Cardiac septum (tissue), 1 donor: ENCODE measurements around the gene FUOM. TPM values are rescaled to one million over a fixed set of nuclear protein-coding genes. Genes with fewer than 3 reads are reported as not detected.

Experiments
- DNase-seq: peaks from one replicate; pipeline ENCODE4 v3.0.0-alpha.2; 2020; ENCODE audit warnings: low spot score
- intact Hi-C: fragments of 100-400 bp; cut with DNase I; formaldehyde crosslinking; loops from one replicate; pipeline ENCODE4 v1.14.0; 2022
- long read RNA-seq: library from polyadenylated mRNA; unstranded; transcript quantifications from one replicate; pipeline ENCODE4 v2.0.0, GENCODE V29; 2021
- total RNA-seq: library from RNA; stranded (reverse); fragmentation: NEBNext Ultra II Directional; extraction: Animal tissue kit (Norgen Biotek cat#: 25700); gene quantifications from one replicate; pipeline ENCODE4 v1.2.1, GENCODE V29; 2021
- donor health status: DM: no; HTN: no; CAD: no.

Gene FUOM
- 6.1 TPM for total RNA-seq
- long read RNA-seq, partial matches to known transcripts = 3 of 5 reads
- long read RNA-seq, other reads (novel, unspliced or antisense) = 1 of 5 reads

DNA sequence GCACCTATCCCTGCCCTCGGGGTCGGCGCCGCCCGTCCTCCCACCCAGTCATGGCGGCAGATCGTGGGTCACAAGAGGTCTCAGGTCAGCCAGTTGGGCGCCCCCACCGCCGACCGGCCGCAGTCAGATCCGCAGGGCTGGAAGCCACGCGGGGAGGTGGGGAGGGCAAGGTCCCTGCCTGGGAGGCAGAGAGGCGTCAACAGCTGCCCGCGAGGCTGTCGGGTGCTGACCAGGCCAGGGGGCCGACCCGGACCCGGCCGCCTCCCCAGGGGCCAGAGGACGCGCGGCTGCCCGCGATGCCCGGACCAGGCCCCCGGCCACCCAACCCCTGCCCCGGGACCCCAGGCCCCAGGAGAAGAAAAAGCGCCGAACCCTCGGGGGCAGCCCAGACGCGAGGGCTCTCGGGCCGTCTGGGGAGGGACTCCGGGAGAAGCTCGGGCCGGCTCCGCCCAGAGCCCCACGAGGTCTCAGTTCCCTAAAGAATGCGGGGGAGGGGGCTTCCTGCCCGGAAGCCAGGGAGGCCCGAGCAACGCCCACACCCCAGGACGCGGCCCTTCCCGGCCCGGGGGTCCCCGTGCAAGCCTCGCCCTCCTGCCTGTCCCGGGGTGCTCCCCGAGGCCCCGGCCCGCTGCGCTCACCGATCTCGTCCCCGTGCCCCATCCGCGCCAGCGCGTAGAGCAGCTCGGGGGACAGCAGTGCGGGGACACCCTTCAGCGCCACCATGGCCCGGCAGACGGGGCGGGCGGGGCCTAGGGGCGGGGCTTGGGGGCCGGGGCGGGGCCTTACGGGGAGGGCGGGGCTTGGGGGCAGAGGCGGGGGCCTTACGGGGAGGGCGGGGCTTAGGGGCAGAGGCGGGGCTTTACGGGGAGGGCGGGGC is at the start of gene FUOM:
Gene FUOM (minus strand): TSS at position 735 of the 877 bp plus-strand sequence. CDS start 12 bp downstream, at position 723.
- intact Hi-C loops = no loop called here
- no peak for DNase-seq

GRCh38 chr10:133405844-133406527 is 48.2 kb upstream of the FUOM start:
- intact Hi-C loops = no loop called here
- peak; percentile 26 for DNase-seq

- DNase-seq = no peak
- intact Hi-C loops = no loop called here
Observed at GRCh38 chr10:133405272-133405671, 47.5 kb upstream of the FUOM start.

DNA sequence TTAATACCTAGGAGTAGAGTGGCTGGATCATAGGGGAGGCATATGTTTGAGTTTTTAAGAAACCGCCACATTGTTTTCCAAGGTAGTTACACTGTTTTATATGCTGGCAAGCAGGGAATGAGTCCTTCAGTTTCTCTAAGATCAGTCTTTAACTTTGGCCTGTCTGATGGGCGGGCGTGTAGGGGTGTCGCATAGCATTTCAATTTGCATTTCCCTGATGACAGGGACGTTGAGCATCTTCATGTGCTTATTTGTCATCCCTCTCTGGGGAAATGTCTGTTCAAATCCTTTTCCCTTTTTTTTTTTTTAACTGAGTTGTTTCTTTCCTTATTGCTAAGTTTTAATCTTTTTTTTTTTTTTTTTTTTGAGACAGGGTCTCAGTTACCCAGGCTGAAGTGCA is 46.0 kb upstream of the FUOM start:
- DNase-seq = no peak
- intact Hi-C loops = no loop called here

GRCh38 chr10:133403359-133403758 is 45.5 kb upstream of the FUOM start:
- intact Hi-C loops = no loop called here
- peak; percentile 15 for DNase-seq

DNA sequence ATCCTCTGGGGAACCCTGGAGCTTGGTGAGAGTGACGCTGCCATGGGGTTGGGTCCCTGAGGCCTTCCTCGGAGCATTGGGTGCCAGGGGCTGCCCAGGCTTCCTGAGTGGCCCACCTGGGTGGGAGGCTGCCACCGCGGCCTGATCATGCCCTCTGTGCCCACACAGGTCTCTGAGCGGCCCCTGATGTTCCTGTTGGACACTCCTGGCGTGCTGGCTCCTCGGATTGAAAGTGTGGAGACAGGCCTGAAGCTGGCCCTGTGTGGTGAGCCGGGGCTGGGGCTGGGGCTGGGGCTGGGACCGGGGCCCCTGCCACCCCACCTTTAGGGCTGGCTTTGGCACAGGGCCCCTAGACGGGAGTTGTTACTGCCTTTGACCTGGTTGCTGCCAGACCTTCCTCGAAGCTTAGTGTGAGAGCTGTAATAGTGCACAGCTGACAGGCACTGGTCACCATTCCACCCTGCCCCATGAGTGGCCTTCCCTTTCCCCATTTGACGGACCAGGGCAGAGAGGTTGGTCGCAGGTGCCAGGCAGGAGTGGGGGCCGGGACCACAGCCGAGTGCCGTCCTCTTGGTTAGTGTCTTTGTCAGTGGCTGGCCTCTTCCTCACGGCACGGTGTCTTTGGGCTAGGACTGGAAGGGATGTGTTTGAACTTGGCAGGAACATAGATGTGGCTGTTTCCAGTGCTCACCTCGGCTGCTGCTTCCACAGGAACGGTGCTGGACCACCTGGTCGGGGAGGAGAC is 44.3 kb upstream of the FUOM start:
- intact Hi-C loops = no loop called here
- DNase-seq = peak; percentile 66

DNA sequence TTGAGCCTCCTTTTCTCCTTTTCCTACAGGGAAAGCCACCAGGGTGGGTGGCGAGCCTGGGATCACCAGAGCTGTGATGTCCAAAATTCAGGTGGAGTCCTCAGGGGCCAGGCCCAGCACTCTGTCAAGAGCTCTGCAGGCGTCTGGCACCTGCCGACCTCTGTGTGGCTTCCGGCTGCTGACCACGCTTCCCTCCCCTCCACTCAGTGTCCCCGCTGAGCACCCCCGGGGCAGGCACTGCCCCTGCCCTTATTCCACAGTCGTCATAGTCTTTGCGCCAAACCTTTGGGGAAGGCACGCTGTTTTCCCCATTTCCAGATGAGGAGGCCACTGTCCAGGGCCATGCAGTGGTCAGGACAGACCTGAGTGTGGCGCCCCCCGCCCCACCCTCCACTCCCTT is 43.7 kb upstream of the FUOM start:
- intact Hi-C loops = no loop called here
- DNase-seq = peak; percentile 41

DNA sequence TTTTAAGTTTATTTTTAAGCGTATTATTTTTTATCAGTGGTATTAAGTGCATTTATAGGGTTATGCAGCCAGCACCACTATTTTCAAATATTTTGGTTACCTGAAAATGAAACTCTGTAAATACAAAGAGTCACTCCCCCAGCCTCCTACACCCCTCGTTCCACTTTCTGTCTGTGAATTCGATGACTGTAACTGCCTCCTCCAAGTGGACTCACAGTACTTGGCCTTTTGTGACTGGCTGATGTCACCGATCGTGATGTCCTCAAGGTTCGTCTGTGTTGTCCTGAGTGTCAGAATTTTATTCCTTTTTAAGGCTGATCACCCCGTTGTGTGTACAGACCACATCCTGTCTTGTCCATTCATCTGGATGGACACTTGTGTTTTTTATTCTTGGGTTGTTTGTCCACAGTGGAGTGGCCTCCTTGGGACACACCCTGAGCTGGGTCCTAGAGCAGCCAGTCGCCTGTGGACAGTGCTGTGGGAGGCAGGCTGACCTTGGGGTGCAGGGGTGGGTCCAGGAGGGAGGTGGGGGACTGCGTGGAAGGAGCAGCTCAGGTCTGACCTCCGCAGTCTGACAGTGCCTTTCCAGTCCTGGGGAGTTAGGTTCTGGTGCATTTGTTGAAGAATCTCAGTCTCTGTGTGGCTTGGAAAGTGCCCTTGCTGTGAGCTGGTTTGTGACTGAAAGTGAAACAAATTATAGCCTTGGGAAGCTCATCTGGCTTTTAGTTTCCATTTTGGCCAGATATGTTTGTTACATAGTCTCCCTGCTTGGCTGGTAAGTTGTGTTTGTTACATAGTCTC is 43.0 kb upstream of the FUOM start:
- DNase-seq = peak; percentile 51

DNA sequence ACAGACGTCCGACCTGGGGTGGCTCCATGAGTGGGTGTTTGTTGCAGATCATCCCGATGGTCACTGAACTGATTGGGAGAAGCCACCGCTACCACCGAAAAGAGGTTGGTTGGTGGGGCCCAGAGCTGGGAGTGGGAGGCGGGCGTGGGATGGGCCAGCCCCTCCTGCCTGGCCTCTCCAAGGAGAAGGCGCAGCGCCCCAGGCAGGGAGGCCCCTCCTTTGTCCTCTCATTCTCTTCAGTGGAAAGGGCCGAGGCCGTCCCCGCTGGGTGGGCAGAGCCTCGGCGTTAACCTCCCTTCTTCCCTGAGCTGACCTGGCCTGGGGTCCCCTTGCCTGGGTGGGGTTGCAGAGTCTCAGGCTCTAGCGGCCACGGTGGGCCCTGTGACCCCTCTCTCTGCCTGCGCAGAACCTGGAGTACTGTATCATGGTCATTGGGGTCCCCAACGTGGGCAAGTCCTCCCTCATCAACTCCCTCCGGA is 41.3 kb upstream of the FUOM start:
- peak; percentile 35 for DNase-seq
- intact Hi-C loops = no loop called here

More for the DNA sequence above, 43.0 kb upstream of the FUOM start:
- intact Hi-C loops = no loop called here

DNA sequence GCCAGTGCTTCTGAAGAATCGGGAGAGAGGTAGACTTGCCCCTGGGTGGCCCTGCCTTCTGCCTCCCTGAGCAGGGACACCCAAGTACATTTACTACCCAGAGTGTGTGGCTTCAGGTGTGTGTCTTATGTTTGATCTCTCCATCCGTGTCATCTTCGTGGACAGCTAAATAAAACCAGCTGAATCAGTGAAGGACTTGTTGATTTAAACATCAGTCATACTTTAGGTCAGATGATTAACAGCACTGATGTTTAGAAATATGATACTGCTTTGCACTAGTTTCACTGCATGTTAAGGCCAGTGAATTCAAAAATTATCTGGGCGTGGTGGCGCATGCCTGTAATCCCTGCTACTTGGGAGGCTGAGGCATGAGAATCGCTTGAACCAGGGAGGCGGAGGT is 40.1 kb upstream of the FUOM start:
- intact Hi-C loops = no loop called here
- DNase-seq = peak; percentile 19

DNA sequence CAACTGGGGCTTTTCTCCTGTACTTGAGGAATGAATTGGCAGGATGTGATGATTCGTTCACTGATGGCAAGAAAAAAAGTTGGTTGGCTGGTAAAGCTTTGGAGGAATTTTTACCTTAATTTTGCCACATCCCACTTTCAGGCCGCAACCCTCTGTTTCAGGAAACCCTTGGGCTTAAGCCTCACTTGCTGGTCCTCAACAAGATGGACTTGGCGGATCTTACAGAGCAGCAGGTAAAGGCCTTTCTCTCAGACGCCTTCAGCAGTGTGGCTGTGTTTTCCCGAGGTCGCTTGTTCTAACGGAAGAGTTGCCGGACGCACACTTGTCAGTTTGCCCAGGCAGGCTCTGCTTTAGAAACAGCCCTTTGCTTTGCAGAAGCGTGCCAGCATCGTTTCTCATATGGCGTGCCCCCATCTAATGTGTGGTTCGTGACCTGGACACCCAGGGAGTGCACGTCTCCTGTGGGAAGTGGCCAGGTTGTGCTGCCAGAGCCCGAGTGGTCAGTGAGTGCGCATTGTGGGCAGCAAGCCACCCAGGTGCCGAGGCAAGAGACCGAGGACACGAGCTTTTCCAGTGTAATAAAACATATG is 38.3 kb upstream of the FUOM start:
- intact Hi-C loops = no loop called here
- DNase-seq = peak; percentile 63

DNA sequence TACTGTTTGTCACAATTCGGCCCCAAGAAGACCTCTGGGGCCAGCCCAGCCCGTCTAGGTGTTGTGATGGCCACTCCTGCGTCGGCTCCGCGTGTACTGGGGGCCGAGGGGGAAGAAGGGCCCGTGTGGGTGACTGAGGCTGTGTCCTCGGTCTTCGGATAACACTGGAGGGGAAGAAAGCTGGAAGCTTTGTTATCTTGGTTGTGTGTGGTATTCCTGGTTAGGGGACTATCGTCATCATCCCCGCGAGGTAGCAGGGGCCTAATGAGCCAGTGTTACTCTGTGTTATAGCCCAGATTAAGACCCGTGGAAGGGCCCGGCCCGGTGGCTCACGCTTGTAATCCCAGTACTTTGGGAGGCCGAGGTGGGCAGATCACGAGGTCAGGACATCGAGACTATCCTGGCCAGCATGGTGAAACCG is 37.0 kb upstream of the FUOM start:
- peak; percentile 61 for DNase-seq
- intact Hi-C loops = no loop called here

DNA sequence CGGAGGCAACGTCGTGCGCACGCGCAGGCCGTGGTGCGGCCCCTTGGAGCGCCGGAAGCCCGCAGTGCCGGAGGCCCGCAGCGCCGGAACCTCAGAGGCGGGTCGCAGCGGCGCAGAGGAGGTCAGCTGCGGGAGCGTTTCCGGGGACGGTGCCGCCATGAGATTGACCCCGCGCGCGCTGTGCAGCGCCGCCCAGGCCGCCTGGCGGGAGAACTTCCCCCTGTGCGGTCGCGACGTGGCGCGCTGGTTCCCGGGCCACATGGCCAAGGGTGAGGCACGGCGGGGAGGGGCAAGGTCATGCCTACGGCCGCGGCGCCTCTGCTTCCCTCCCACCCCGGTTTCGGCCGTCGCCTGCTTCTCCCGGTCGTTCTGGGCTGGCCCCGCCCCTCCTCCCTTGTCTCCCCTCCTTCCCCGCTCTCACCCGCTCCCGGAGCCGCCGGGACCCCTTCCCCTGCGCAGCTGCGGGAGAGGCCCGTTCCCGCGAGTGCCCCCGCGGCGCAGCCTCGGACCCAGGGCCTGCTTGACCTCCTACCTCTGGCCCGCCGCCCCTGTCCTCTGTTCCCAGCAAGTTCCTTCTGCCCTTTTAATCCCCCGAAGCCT is 36.3 kb upstream of the FUOM start, which contains the start of gene MTG1:
Gene MTG1 (plus strand): TSS at position 94 of the 600 bp plus-strand sequence. CDS start 64 bp downstream, at position 158.
- DNase-seq = peak; percentile 96
- intact Hi-C loops = no loop called here

DNA sequence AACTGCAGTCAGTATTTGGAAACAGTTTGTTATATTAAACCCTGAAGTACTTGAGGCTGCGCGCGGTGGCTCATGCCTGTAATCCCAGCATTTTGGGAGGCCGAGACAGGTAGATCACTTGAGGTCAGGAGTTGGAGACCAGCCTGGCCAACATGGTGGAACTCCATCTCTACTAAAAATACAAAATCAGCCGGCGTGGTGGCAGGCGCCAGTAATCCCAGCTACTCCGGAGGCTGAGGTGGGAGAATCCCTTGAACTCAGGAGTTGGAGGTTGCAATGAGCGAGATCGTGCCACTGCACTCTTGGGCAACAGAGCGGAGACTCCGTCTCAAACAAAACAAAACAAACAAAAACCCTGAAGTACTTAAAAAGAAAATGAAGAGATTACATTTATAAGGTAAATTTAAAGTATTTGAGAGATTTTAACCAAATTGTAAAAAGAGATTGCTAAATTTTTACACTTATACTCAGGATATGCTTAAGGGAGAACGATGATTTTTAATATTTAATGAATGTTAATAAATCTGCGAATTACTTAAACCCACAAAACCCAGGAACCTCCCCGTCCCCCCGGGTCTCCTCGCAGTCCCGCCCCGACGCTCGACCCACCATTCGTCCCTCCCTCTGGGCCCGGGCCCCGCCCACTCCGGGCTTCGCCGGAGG is 35.7 kb upstream of the FUOM start:
- peak; percentile 20 for DNase-seq
- intact Hi-C loops = no loop called here

GRCh38 chr10:133391761-133392518 is 34.1 kb upstream of the FUOM start:
- DNase-seq = peak; percentile 27
- intact Hi-C loops = no loop called here

- peak; percentile 43 for DNase-seq
- intact Hi-C loops = no loop called here
Observed at GRCh38 chr10:133391249-133391635, 33.4 kb upstream of the FUOM start.
